GM19239 (cell line): ENCODE data around the gene COX7A2L.

Experiments used
- DNase-seq: peaks from one replicate; pipeline ENCODE4 v3.0.0; 2011; ENCODE audit warnings: low spot score; ENCODE audit not compliant: insufficient read length
- FAIRE-seq: peaks from 2 replicates; lab custom pipeline; 2011; peaks lifted over from hg19 to GRCh38; lab: Jason Lieb, UNC

COX7A2L gene

DNA sequence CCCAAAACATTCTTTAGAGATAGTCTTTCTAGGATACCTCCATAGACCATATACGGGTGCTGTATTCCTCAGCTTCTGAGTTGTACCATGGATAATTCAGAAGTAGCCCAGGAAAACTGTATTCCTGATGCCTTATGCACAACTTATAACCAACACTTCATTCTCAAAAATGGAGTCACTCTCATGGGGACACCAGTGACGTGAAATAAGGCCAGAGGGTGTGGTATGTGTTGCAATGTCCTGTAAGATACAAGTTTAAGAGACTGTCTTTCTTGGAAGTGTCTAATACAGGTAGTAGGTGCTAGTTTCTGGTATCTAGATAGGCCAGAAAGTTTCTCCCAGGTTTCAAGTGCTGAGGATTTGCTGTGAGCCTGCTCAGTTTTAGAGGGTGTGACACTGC lies 36.1 kb downstream of the COX7A2L start:
- no peak for FAIRE-seq
- DNase-seq, result no peak

DNA sequence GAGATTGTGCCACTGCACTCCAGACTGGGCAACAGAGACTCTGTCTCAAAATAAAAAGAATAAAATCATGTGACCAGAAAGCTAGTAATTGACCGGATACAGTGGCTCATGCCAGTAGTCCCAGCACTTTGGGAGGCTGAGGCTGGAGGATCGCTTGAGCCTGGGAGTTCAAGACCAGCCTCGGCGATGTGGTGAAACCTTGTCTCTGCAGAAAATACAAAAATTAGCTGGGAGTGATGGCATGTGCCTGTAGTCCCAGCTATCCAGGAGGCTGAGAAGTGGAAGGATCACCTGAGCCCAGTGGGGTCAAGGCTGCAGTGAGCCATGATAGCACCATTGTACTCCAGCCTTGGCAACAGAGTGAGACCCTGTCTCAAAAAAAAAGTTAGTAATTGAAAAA lies 36.8 kb downstream of the COX7A2L start:
- FAIRE-seq, result no peak

DNA sequence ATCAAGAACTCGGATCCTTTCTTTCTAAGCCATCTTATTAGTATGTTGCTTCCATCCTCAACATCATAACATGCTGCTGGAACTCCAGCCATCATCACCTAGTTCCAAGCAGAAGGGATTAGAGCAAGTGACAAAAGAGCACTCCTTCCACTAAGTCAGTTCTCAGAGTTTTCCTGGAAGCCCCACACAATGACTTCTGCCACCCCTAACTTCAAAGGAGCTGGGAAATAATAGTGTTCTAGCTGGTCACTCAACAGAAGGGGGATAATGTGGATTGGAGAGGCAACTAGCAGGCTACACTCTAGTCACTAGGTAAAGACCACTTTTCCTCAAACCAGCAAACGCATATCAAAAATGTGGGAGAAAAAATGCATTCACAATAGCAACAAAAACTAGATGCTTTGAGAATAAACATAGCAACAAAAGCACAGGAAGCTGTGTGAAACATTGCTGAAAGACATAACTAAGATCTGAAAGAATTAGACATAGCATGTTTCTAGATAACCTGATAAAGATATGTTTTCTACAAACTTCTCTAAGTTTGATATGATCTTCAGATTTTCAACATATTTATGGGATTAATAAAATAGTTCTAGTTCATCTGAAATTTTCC lies 39.5 kb downstream of the COX7A2L start:
- FAIRE-seq, result no peak
- no peak for DNase-seq

More for the DNA sequence above, 36.8 kb downstream of the COX7A2L start:
- DNase-seq, result no peak

DNA sequence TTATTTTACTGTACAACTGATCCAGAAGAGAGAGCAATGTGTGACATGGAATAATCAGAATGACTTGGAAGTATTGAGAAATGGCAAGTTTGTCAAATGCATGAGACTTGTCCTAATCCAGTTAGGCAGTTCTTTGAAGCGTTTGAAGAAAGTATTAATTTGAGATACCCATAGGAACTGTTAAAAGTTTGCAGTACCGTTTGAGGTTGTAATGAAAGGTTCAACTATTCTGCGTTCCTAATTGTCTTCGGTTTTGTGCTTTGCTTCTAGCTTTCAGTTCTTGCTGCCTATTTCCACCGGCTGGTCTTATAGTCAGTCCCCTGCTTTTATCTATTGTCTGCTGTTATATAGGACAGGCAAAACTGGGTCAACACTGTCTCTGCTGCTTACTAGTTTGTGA lies 41.8 kb downstream of the COX7A2L start:
- FAIRE-seq, result no peak
- no peak for DNase-seq

DNA sequence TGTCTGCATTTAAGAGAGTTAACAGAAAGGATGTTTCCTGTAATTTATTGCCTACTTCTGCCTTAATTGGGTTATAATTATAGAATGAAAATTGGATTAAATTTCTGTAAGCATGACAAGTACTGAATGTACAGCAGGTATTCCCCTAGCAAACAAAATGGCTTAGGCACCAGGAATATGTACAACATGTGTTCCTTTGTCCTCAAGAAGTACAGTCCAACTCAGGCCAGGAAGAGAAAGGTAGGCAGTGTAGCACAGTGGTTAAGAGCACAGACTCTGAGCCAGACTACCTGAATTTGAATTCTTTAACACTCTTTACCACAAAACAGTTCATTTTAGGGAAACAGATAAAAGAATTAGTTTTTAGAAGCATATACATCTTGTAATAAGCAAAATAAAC lies 43.1 kb downstream of the COX7A2L start:
- FAIRE-seq (no peak), DNase-seq (no peak)

DNA sequence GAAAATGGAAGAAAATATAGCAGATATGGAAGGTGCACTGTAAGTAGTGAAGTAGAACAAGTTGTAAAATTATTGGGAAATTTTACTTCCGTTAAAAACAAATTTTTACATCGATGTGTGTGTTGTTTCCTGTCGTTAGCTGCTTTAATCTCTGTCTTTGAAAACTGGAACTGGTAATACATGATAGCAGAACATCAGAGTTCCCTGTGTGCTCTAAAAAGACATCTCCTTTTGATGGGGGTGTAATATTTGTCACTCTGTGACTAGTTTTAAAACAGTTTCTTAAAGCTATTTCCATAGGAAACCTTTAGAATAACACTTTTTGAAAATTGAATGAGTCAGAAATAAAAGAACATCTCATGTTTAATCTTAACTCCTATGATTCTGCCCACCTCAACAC lies 43.5 kb downstream of the COX7A2L start:
- DNase-seq (no peak), FAIRE-seq (no peak)

DNA sequence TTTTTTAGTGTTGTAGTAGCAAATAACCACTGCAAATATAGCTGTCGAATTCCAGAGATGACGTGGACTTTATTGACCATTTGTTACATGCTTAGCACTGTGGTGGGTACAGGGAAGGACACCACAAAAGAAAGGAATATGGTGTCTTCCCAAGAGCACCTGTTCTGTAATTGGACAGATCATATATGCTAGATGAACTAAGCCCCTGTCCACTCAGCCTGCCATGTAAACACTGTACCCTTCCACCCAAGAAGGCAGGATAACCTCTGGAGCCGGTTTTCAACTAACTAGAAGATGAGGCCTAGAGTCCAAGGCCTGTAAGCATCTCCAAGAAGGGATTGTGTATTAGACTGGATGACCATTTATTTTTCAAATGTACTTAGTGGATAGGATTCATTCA lies 44.1 kb downstream of the COX7A2L start:
- DNase-seq (no peak), FAIRE-seq (no peak)

DNA sequence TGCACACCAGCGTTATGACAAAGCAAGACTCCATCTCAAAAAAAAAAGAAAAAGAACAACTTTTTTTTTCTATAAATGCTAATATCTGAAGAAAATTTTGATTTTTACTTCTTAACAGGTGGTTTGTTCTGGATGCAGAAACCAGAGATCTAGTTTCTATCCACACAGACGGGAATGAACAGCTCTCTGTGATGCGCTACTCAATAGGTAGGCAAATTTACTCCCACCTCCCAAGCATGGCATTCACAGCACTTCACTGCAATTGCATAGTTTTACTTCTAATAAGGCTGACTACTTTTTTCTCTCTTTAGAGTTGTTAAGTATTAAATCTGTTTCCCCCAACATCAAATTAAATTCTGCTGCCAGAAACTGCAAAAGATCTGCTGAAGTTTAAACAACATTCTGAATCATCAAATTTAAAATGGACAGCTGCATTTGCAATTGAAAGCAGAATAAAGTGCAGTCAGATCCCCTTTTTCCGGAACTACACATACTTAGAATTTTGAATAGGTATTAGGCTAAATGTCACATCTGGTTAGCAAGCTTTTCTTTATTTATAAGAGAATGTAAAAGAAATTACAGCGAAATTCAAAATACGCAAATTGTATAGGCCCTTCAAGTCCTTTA lies 45.1 kb downstream of the COX7A2L start:
- DNase-seq, result no peak
- FAIRE-seq, result no peak

DNA sequence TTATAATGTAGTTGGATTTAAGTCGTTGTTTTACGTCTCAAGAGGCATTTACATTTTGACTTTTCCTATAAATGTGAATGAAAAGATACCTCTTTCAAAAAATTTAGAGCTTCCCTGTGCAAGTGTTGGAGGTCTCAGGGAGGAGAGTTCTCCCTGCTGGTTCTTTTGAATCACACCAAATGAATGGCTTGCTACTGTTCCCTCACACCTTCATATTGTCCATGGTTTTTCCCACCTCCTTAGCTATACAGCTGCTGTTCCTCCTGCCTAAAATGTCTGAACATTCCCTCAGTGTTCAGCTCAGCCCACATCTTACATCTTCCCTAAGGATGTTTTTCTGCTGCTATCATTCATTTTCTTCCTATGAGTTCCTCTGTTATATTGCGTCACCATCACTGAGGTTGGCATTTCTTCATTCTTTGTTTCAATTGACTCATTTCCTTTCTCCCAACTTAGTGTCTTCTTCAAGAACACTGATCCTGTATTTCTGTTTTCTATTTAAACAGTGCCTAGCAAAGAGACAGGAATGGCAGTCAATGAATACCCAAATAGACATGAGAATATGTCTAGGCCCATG lies 46.0 kb downstream of the COX7A2L start:
- FAIRE-seq, result no peak

DNA sequence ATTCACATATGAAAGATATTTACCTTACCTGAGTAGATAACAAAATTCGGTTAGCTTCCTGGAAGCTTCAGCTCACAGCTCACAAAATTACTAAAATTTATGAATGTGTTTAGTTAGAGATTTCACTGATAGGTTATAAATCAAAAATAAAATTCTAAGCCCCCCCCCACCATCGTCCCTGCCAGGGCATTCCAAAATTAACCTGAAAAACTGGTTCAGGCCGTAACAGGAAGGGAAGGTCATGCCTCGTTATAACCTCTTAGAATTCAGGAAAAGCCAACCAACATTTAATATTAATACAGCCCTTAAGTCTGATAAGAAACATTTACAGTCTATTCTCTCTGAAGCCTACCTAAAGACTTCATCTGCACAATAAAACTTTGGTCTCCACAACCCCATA lies 48.9 kb downstream of the COX7A2L start:
- no peak for DNase-seq

More for the DNA sequence above, 46.0 kb downstream of the COX7A2L start:
- no peak for DNase-seq

DNA sequence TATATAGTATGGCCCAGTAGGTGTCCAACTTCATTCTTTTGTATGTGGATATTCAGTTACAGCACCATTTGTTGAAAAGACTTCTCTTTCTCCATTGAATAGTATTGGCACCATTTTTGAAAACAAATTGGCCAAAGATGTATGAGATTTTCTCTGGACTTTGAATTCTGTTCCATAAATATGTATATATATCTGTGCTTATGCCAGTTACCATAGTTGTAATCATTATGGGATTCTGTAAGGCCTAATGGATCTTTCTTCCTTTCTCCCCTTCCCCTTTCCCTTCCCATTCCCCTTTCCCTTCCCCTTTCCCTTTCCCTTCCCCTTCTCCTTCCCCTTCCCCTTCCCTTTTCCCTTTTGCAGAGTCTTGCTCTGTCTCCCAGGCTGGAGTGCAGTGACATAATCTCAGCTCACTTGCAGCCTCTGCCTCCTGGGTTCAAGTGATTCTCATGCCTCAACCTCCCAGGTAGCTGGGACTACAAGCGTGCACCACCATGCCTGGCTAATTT lies 51.0 kb downstream of the COX7A2L start:
- DNase-seq, result no peak
- no peak for FAIRE-seq

More for the DNA sequence above, 48.9 kb downstream of the COX7A2L start:
- no peak for FAIRE-seq

DNA sequence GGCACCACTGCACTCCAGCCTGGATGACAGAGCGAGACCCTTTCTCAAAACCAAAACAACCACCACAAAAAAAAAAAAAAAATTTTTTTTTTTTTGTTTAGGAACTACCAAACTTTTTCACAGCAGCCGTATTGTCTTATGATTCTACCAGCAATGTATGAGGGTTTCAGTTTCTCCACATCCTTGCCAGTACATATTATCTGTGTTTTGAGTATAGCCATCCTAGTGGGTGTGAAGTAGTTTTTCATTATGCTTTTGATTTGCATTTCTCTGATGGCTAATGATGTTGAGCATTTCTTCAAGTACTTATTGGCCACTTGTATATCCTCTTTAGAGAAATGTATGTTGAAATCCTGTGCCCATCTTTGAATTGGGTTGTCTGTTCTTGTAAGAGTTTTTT lies 51.7 kb downstream of the COX7A2L start:
- DNase-seq, result no peak
- no peak for FAIRE-seq

DNA sequence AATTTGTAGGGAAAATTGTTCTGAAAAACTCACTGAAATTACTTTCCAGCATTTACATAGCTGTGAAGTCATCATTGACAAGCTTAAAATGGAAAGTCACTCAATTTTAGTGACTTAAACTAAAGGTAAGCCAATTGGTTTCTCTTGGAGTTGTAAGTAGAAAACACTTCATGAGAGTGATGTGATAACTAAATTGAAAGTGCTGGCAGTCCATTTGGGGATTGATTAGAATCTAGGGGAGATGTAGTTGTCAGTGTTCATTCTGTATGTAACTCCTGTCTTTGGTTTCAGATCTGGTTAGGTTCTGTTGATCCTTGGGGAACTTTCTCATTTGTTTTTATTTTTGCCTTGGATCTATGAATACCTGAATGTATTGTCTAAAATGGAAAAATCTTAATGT lies 53.8 kb downstream of the COX7A2L start:
- FAIRE-seq, result no peak

DNA sequence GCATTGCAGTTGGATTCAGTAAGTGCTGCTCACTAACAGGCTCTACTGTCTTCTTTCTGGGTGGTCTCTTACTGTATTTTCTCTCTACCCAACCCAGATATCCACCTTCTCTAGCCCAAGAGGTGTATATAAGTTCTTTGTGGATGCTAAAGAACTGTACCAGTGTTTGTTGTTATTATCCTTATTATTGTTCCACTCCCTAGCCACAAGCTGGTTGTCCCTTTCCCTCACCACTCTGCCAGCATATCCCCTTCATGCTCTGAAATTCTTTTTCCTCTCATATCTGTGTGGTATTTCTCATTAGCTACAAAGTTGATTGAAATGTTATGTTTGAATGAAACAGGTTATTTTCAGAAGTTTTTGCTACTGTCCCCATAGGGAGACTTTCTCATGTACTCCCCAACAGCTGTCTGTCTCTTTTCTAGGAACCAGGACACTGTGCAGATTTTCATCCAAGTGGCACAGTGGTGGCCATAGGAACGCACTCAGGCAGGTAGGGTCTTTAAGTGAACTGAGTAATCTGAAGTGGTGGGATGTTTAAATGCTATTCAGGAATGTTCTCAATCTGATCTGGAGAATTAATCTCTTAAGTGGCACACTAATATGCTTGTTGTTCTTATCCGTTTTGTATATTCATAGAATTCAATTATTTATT lies 56.8 kb downstream of the COX7A2L start:
- DNase-seq, result no peak
- no peak for FAIRE-seq

More for the DNA sequence above, 53.8 kb downstream of the COX7A2L start:
- no peak for DNase-seq

DNA sequence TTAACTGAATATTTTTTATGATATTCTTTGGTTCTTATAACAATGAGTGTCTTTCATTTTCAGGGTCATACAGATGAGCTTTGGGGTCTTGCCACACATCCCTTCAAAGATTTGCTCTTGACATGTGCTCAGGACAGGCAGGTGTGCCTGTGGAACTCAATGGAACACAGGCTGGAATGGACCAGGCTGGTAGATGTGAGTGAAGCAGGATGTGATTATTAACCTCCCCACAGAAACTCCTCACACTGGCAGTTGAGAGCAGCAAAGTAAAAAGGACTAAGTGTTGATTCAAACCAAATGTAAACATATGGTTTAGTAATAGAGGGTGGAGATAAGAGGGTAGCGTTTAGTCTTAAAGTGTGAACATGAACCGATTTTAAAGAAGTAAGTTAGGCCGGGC lies 57.8 kb downstream of the COX7A2L start:
- DNase-seq, result no peak
- no peak for FAIRE-seq

DNA sequence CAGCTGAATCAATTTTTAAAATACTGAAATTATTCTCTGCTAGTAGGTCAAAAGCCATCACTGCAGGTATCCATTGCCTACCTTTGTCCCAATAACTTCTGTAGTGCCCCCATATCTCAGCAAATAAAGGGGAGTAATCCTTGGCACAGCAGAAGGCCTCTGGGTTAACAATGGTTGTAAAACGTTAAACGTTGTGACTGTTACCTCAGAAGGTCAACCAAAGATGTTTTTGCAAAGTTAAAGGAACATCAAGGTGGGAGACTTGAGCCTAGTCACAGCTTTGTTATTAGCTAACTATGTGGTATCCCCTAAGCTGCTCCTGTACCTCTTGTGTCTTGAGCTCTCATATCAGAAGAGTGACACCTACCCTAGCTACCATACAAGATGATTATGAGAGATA lies 60.5 kb downstream of the COX7A2L start:
- no peak for DNase-seq
- no peak for FAIRE-seq
